Measurements from ENCODE around the gene HSP90AB1.

DNA sequence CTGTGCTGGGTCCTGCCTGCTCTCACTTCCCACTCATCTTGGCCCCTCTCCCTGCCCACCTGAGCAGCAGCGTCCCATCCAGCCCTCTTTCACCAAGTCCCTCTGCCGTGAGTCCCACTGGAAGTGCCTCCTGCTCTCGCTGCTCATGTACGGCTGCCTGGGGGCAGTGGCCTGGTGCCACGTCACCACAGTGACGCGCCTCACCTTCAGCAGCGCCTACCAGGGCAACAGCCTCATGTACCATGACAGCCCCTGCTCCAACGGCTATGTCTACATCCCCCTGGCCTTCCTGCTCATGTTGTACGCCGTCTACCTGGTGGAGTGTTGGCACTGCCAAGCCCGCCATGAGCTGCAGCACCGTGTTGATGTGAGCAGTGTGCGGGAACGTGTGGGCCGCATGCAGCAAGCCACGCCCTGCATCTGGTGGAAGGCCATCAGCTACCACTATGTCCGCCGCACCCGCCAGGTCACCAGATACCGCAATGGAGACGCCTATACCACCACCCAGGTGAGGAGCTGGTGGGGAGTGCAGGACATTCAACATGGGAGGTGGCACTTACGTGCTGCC lies 26.2 kb downstream of the HSP90AB1 start:
- TF ChIP-seq REST (tag by site-specific recombination; IDR thresholded peaks at IDR 0.05) (no peak), SCRT1 (tag by site-specific recombination; IDR thresholded peaks at IDR 0.05; ENCODE audit: borderline replicate concordance) (no peak), ZNF24 (tag by site-specific recombination; IDR thresholded peaks at IDR 0.05) (no peak), ZNF274 (IDR thresholded peaks at IDR 0.05; ENCODE audit: low read length) (no peak), ZNF274 (tag by site-specific recombination; IDR thresholded peaks at IDR 0.05; ENCODE audit: borderline replicate concordance) (no peak), ZSCAN5A (tag by site-specific recombination; IDR thresholded peaks at IDR 0.05) (no peak), ZFP3 (tag by site-specific recombination; IDR thresholded peaks at IDR 0.05; ENCODE audit: low read depth) (no peak)
- TF ChIP-seq, protein P1, sequence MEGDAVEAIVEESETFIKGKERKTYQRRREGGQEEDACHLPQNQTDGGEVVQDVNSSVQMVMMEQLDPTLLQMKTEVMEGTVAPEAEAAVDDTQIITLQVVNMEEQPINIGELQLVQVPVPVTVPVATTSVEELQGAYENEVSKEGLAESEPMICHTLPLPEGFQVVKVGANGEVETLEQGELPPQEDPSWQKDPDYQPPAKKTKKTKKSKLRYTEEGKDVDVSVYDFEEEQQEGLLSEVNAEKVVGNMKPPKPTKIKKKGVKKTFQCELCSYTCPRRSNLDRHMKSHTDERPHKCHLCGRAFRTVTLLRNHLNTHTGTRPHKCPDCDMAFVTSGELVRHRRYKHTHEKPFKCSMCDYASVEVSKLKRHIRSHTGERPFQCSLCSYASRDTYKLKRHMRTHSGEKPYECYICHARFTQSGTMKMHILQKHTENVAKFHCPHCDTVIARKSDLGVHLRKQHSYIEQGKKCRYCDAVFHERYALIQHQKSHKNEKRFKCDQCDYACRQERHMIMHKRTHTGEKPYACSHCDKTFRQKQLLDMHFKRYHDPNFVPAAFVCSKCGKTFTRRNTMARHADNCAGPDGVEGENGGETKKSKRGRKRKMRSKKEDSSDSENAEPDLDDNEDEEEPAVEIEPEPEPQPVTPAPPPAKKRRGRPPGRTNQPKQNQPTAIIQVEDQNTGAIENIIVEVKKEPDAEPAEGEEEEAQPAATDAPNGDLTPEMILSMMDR (tag by site-specific recombination; IDR thresholded peaks at IDR 0.05), result no peak
